Heart left ventricle (tissue), 16 donors: Measurements from ENCODE around the gene SLC37A1. TPM values are rescaled to one million over a fixed set of nuclear protein-coding genes. Genes with fewer than 3 reads are reported as not detected.

Source experiments
- ATAC-seq, 4 donors: fragments of 200-7000 bp; cut with Tn5 transposase; one replicate each; pipeline ENCODE4 v1.9.1; 2020 to 2022; ENCODE audit warnings: moderate library complexity in 4 of 4, mild to moderate bottlenecking in 3 of 4, moderate number of reproducible peaks in 1 of 4
- DNase-seq, 5 donors: peaks; one replicate each; pipeline ENCODE4 v3.0.0-alpha.2; 2020
- H3K27ac ChIP-seq, 12 donors: fragments of 200-600 bp; sonication (generic) in 4 of 12; one replicate each; pipeline versions ENCODE4 v1.5.0 to v1.8.0; 2016 to 2022; ENCODE audit warnings: mild to moderate bottlenecking in 2 of 12
- H3K27me3 ChIP-seq, 9 donors: fragments of 200-600 bp; sonication (generic) in 2 of 9; one replicate each; pipeline versions ENCODE4 v1.5.1 to v1.8.0; 2016 to 2022; ENCODE audit warnings: mild to moderate bottlenecking in 3 of 9
- H3K36me3 ChIP-seq, 9 donors: fragments of 200-600 bp; sonication (generic) in 2 of 9; one replicate each; pipeline versions ENCODE4 v1.5.0 to v1.8.0; 2018 to 2022; ENCODE audit warnings: mild to moderate bottlenecking in 2 of 9
- H3K4me1 ChIP-seq, 12 donors: fragments of 200-600 bp; sonication (generic) in 4 of 12; one replicate each; pipeline versions ENCODE4 v1.5.0 to v1.8.0; 2016 to 2022; ENCODE audit warnings: mild to moderate bottlenecking in 3 of 12
- H3K4me3 ChIP-seq, 12 donors: fragments of 200-600 bp; sonication (generic) in 4 of 12; one replicate each; pipeline versions ENCODE4 v1.5.0 to v1.8.0; 2017 to 2022; ENCODE audit warnings: mild to moderate bottlenecking in 9 of 12, moderate library complexity in 4 of 12
- H3K9me3 ChIP-seq, 12 donors: fragments of 200-600 bp; sonication (generic) in 4 of 12; one replicate each; pipeline versions ENCODE4 v1.5.0 to v1.8.0; 2016 to 2022; ENCODE audit warnings: mild to moderate bottlenecking in 1 of 12
- POLR2A ChIP-seq, 2 donors: fragments of 450-650 bp; IDR thresholded peaks; one replicate each; pipeline ENCODE4 v1.6.1; 2017; ENCODE audit warnings: antibody characterized with exemption in 2 of 2, mild to moderate bottlenecking in 2 of 2, moderate library complexity in 2 of 2
- whole genome bisulfite sequencing, 4 donors: extraction: QIAGEN DNeasy Blood & Tissue Kit in 2 of 4; methylation state at CpG; one replicate each; pipeline versions ENCODE4 v1.1.5 to v1.1.7; 2013 to 2018; 5-methylcytosine and 5-hydroxymethylcytosine counted together
- intact Hi-C, 10 donors: fragments of 100-400 bp; cut with DNase I; formaldehyde crosslinking; loops; one replicate each; pipeline versions ENCODE4 v1.11.1 to v1.14.2; 2022
- polyA plus RNA-seq, 2 donors: library from polyadenylated mRNA; stranded (reverse); fragments of 200-250 nt; gene quantifications; one replicate each; pipeline ENCODE4 v1.2.3, GENCODE V29; 2013
- total RNA-seq, 9 donors: library from RNA; depleted of rRNA in 2 of 9; stranded (reverse); fragments of >200 nt in 2 of 9; fragmentation: NEBNext Ultra II Directional in 3 of 9; extraction: Animal tissue kit (Norgen Biotek cat#: 25700) in 3 of 9; gene quantifications; one replicate each; pipeline versions ENCODE4 v1.1.0 to v1.2.4, GENCODE V29; 2016 to 2023
- TF ChIP-seq, protein P1 (sequence below), 12 donors: fragments of 200-600 bp; sonication (generic) in 4 of 12; IDR thresholded peaks; one replicate each; pipeline versions ENCODE4 v1.5.0 to v1.8.0; 2018 to 2022; ENCODE audit warnings: antibody characterized with exemption in 12 of 12, mild to moderate bottlenecking in 5 of 12
- donor health status: ischemic (EF 13 %, LVEDD 7.1; RV severe dilation, severe dysfunction).
- donor health status: healthy with polysubstance abuse.
- donor health status: DM: no; HTN: yes; CAD: no.
- donor health status: DM: no; HTN: no; CAD: no.
- donor health status: ischemic (EF 25% LVEDD 6.9; RV normal size, moderate dysfunction).
- donor health status: ischemic (EF 25% LVEDD 5.7; RV mildly dilated, moderate dysfunction).
- donor health status: healthy.
- donor health status: DM: yes; HTN: yes; CAD: no.
- donor health status: ischemic (EF 35%, LVEDD 5.7; RV mildly dilated, moderate dysfunction).
- donor health status: nonischemic (EF 11% LVEDD 7.7; RV severe dilation, severe dysfunction).
- donor health status: DM: yes; HTN: yes; CAD: no.
- donor health status: PGD.
- donor health status: ischemic (EF 29% LVEDD 5.4; RV normal size, mild dysfunction).
- donor health status: nonischemic (EF 23%, LVEDD 6.1; RV moderate dilation, normal function).

SLC37A1 gene
- total and polyA plus RNA-seq, 11 donors: 2.2 to 13.0 (median 3.8) TPM

- H3K4me1 ChIP-seq: peaks cover 0 to 10% (median 0%) of the 10 kb centered on the region in 12 donors
- intact Hi-C loops: no loop called here
- peaks cover 0 to 15% (median 0%) of the 10 kb centered on the region in 9 donors for H3K27me3 ChIP-seq
- H3K4me3 ChIP-seq: no peak overlapping the region
- H3K27ac ChIP-seq: no peak overlapping the region
- ATAC-seq (no peak), DNase-seq (no peak)
- TF ChIP-seq, protein P1, sequence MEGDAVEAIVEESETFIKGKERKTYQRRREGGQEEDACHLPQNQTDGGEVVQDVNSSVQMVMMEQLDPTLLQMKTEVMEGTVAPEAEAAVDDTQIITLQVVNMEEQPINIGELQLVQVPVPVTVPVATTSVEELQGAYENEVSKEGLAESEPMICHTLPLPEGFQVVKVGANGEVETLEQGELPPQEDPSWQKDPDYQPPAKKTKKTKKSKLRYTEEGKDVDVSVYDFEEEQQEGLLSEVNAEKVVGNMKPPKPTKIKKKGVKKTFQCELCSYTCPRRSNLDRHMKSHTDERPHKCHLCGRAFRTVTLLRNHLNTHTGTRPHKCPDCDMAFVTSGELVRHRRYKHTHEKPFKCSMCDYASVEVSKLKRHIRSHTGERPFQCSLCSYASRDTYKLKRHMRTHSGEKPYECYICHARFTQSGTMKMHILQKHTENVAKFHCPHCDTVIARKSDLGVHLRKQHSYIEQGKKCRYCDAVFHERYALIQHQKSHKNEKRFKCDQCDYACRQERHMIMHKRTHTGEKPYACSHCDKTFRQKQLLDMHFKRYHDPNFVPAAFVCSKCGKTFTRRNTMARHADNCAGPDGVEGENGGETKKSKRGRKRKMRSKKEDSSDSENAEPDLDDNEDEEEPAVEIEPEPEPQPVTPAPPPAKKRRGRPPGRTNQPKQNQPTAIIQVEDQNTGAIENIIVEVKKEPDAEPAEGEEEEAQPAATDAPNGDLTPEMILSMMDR (IDR thresholded peaks at IDR 0.05): no peak
- TF ChIP-seq POLR2A (IDR thresholded peaks at IDR 0.05): no peak
- H3K36me3 ChIP-seq: no peaks in the 10 kb centered on the region
- no peaks in the 10 kb centered on the region for H3K9me3 ChIP-seq
- 72 to 81% (median 78%) methylated on average over 8 to 9 of the region's 9 CpGs for WGBS, 4 donors
Measured at GRCh38 chr21:42629933-42630589, 116.4 kb downstream of the SLC37A1 start.

- Histone ChIP-seq H3K36me3 (no peaks in the 10 kb centered on the region), H3K4me3 (no peak overlapping the region), H3K27me3 (peaks cover 0 to 17% (median 0%) of the 10 kb centered on the region in 9 donors), H3K9me3 (no peaks in the 10 kb centered on the region), H3K27ac (no peak overlapping the region), H3K4me1 (peaks cover 0 to 10% (median 0%) of the 10 kb centered on the region in 12 donors)
- DNase-seq: no peak
- peak in 1 of 4 donors; percentile 30 for ATAC-seq
- intact Hi-C loops: no loop called here
- no peak for TF ChIP-seq POLR2A (IDR thresholded peaks at IDR 0.05)
- TF ChIP-seq, protein P1 (IDR thresholded peaks at IDR 0.05): no peak
- 54 to 62% (median 58%) methylated on average over 7 to 9 of the region's 9 CpGs for WGBS, 4 donors
Measured at GRCh38 chr21:42630626-42631025, 117.0 kb downstream of the SLC37A1 start.

Other genes with a start within 250 kb of the SLC37A1 start
- gene TFF3, start 198.4 kb upstream of the SLC37A1 start, total RNA-seq: 10 to 100 TPM in 1 of 9 donors, 1 to 10 TPM in 6, under 1 TPM in 2; 0.75 to 10.8 (median 2.8) TPM
- gene TFF3, start 198.4 kb upstream of the SLC37A1 start, polyA plus RNA-seq: 1 to 10 TPM; 3.0 to 3.5 TPM
- gene TFF2, start 162.9 kb upstream of the SLC37A1 start, total RNA-seq: not detected
- not detected for gene TFF2, start 162.9 kb upstream of the SLC37A1 start, polyA plus RNA-seq
- not detected for gene TFF1, start 147.3 kb upstream of the SLC37A1 start, total RNA-seq
- not detected for gene TFF1, start 147.3 kb upstream of the SLC37A1 start, polyA plus RNA-seq
- 1 to 10 TPM in 1 of 9 donors, under 1 TPM in 1, not detected in 7; 0.59 to 2.7 TPM for gene TMPRSS3, start 117.8 kb upstream of the SLC37A1 start, total RNA-seq
- gene TMPRSS3, start 117.8 kb upstream of the SLC37A1 start, polyA plus RNA-seq: not detected
- gene UBASH3A, start 110.0 kb upstream of the SLC37A1 start, total RNA-seq: 1 to 10 TPM in 1 of 9 donors, under 1 TPM in 1, not detected in 7; 0.86 to 2.4 TPM
- under 1 TPM; 0.04 to 0.08 TPM for gene UBASH3A, start 110.0 kb upstream of the SLC37A1 start, polyA plus RNA-seq
- under 1 TPM in 1 of 9 donors, not detected in 8; 0.18 TPM for gene RSPH1, start 17.6 kb upstream of the SLC37A1 start, total RNA-seq
- gene RSPH1, start 17.6 kb upstream of the SLC37A1 start, polyA plus RNA-seq: under 1 TPM in 1 of 2 donors, not detected in 1; 0.11 TPM
- gene PDE9A, start 139.8 kb downstream of the SLC37A1 start, total RNA-seq: 1 to 10 TPM; 1.5 to 4.0 (median 3.3) TPM
- gene PDE9A, start 139.8 kb downstream of the SLC37A1 start, polyA plus RNA-seq: 1 to 10 TPM; 2.8 to 3.1 TPM